H1 (cell line): ENCODE results near the gene CRKL. TPM values are rescaled to one million over a fixed set of nuclear protein-coding genes. Genes with fewer than 3 reads are reported as not detected.

ENCODE experiments used
- ATF3 ChIP-seq: IDR thresholded peaks from 2 replicates; pipeline ENCODE4 v1.6.1; 2011; ENCODE audit warnings: low read depth, mild to moderate bottlenecking, low read length; ENCODE audit not compliant: insufficient read depth
- BACH1 ChIP-seq: IDR thresholded peaks from 2 replicates; pipeline ENCODE4 v1.6.1; 2012; ENCODE audit warnings: low read length, improper control_type of control experiment
- CHD7 ChIP-seq: fragments of 300-600 bp; sonication (generic); IDR thresholded peaks from 2 replicates; pipeline ENCODE4 v1.7.1; 2012; ENCODE audit warnings: low read length, moderate library complexity, mild to moderate bottlenecking, inconsistent platforms; ENCODE audit not compliant: insufficient replicate concordance
- EP300 ChIP-seq, 2 experiments: IDR thresholded peaks; 1 replicate in 1 of 2; 2 replicates in 1 of 2; pipeline ENCODE4 v1.6.1; 2011 to 2012; ENCODE audit warnings: low read depth in 2 of 2, low read length in 2 of 2, mild to moderate bottlenecking in 2 of 2, borderline replicate concordance in 1 of 2, inconsistent platforms in 1 of 2, moderate library complexity in 1 of 2
- EZH2 ChIP-seq: fragments of 200-600 bp; sonication (generic); IDR thresholded peaks from 2 replicates; pipeline ENCODE4 v1.7.1; 2012; ENCODE audit warnings: low read depth, mild to moderate bottlenecking, moderate library complexity, low read length, inconsistent platforms; ENCODE audit not compliant: severe bottlenecking
- NANOG ChIP-seq: IDR thresholded peaks from 2 replicates; pipeline ENCODE4 v1.6.1; 2011; ENCODE audit warnings: low read length, low read depth, mild to moderate bottlenecking, inconsistent platforms; ENCODE audit not compliant: insufficient read depth, poor library complexity, severe bottlenecking
- POLR2A ChIP-seq, 2 experiments: IDR thresholded peaks; 1 replicate in 1 of 2; 2 replicates in 1 of 2; pipeline ENCODE4 v1.6.1; 2011; ENCODE audit warnings: low read depth in 2 of 2, low read length in 2 of 2, mild to moderate bottlenecking in 2 of 2; ENCODE audit errors: control extremely low read depth in 1 of 2
- POU5F1 ChIP-seq: IDR thresholded peaks from 2 replicates; pipeline ENCODE4 v1.6.1; 2011; ENCODE audit warnings: low read depth, mild to moderate bottlenecking, low read length, moderate library complexity
- SP4 ChIP-seq: IDR thresholded peaks from 2 replicates; pipeline ENCODE4 v1.6.1; 2012; ENCODE audit warnings: low read length, inconsistent platforms
- polyA plus RNA-seq, 7 experiments: library from polyadenylated mRNA; depleted of rRNA in 3 of 7; stranded (reverse) in 5 of 7; unstranded in 2 of 7; fragments of >200 nt in 5 of 7; fragments of 200-250 nt in 2 of 7; gene quantifications; 1 replicate in 5 of 7; 2 replicates in 1 of 7; 4 replicates in 1 of 7; pipeline versions ENCODE4 v1.2.1 to v1.2.3, GENCODE V29; 2011 to 2013; ENCODE audit warnings: missing spikeins in 2 of 7, mixed read lengths in 2 of 7
- total RNA-seq: library from RNA; stranded (reverse); fragmentation: NEBNext Ultra II Directional; extraction: Animal tissue kit (Norgen Biotek cat#: 25700); gene quantifications from 2 replicates; pipeline ENCODE4 v1.2.1, GENCODE V29; 2021

Gene CRKL
- total and polyA plus RNA-seq, 2 of the 8 experiments (the other 6 are each of a cell fraction or from before 2014, with no cell fraction given), result 34.5 to 94.5 TPM

- TF ChIP-seq CHD7, result no peak
- no peak for TF ChIP-seq NANOG
- no peak for TF ChIP-seq EZH2
- no peak for TF ChIP-seq EP300 (IDR thresholded peaks at IDR 0.05; ENCODE audit: borderline replicate concordance in 1 of 2, low read depth in 2 of 2, low read length in 2 of 2)
- TF ChIP-seq BACH1, result no peak
- TF ChIP-seq ATF3, result no peak
- no peak for TF ChIP-seq POLR2A (IDR thresholded peaks at IDR 0.05; ENCODE audit: control extremely low read depth in 1 of 2, low read depth in 2 of 2, low read length in 2 of 2)
- no peak for TF ChIP-seq SP4
- no peak for TF ChIP-seq POU5F1
Measured at GRCh38 chr22:20957102-20957682, 40.0 kb downstream of the CRKL start (continued).
